ENCODE measurements around the gene TTC28.

DNA sequence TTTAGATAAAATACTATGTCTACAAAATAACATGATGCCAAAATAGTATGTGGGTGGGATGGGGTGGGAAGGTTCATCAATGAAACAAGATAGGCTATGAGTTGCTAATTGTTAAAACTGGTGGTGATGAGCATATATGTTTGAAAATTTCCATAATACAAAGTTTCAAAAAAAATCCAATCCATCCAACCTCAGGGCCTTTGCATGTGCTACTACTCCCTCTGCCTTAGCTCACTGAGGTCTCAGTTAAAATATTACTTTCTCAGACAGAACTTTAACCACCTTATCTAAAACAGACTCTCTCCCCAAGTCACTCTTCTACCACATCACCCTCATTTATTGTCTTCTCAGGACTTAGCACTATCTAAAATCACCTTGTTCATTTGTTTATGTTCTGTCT is 201.1 kb downstream of the TTC28 start:
- TF ChIP-seq EP300 (IDR thresholded peaks at IDR 0.05): no peak
- TF ChIP-seq, protein P1, sequence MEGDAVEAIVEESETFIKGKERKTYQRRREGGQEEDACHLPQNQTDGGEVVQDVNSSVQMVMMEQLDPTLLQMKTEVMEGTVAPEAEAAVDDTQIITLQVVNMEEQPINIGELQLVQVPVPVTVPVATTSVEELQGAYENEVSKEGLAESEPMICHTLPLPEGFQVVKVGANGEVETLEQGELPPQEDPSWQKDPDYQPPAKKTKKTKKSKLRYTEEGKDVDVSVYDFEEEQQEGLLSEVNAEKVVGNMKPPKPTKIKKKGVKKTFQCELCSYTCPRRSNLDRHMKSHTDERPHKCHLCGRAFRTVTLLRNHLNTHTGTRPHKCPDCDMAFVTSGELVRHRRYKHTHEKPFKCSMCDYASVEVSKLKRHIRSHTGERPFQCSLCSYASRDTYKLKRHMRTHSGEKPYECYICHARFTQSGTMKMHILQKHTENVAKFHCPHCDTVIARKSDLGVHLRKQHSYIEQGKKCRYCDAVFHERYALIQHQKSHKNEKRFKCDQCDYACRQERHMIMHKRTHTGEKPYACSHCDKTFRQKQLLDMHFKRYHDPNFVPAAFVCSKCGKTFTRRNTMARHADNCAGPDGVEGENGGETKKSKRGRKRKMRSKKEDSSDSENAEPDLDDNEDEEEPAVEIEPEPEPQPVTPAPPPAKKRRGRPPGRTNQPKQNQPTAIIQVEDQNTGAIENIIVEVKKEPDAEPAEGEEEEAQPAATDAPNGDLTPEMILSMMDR (IDR thresholded peaks at IDR 0.05): no peak
- TF ChIP-seq POLR2A (IDR thresholded peaks at IDR 0.05; ENCODE audit: low read depth): no peak
- no peak for TF ChIP-seq POLR2AphosphoS5 (IDR thresholded peaks at IDR 0.05)

All from esophagus muscularis mucosa (tissue), 4 donors.